PC-9 (cell line): ENCODE data around the gene GMFB. TPM values are rescaled to one million over a fixed set of nuclear protein-coding genes. Genes with fewer than 3 reads are reported as not detected.

ENCODE experiments used
- BruUV-seq: library from RNA; stranded (reverse); fragments of 400-500 nt; replicated peaks from 2 replicates; lab custom pipeline; 2021; lab: Mats Ljungman, UMichigan
- CTCF ChIA-PET: fragments of 300-600 bp; sonication (Branson Sonifier 250); formaldehyde crosslinking; loops from one replicate; lab custom pipeline; 2022; ENCODE audit warnings: antibody characterized with exemption; lab: Charles Lee
- POLR2A ChIA-PET: fragments of 300-600 bp; sonication (Branson Sonifier 250); formaldehyde crosslinking; loops from one replicate; lab custom pipeline; 2022; ENCODE audit warnings: antibody characterized with exemption; ENCODE audit not compliant: unreplicated experiment; lab: Charles Lee
- DNase-seq, 2 experiments: peaks; one replicate each; pipeline versions ENCODE4 v3.0.0 to v3.0.0-alpha.2; 2015 to 2022; ENCODE audit warnings: mixed read lengths in 1 of 2
- H2AFZ ChIP-seq: fragments of 200-600 bp; sonication (generic); 2 replicates; pipeline ENCODE4 v1.8.1; 2017; ENCODE audit warnings: antibody characterized with exemption
- H3F3A ChIP-seq: fragments of 200-600 bp; sonication (generic); 2 replicates; pipeline ENCODE4 v1.8.1; 2017; ENCODE audit warnings: antibody characterized with exemption, mild to moderate bottlenecking, low read depth; ENCODE audit not compliant: insufficient read depth
- H3K27ac ChIP-seq: fragments of 200-600 bp; sonication (generic); 2 replicates; pipeline ENCODE4 v1.6.1; 2016; ENCODE audit warnings: mixed run types
- H3K27me3 ChIP-seq: fragments of 200-600 bp; sonication (generic); 2 replicates; pipeline ENCODE4 v1.6.1; 2016; ENCODE audit warnings: low read depth, mixed run types; ENCODE audit not compliant: insufficient read depth
- H3K36me3 ChIP-seq: fragments of 200-600 bp; sonication (generic); 2 replicates; pipeline ENCODE4 v1.6.1; 2016; ENCODE audit warnings: low read depth, mixed run types
- H3K4me1 ChIP-seq: fragments of 200-600 bp; sonication (generic); replicated peaks from 2 replicates; pipeline ENCODE4 v1.6.1; 2016; ENCODE audit warnings: mixed run types; ENCODE audit not compliant: insufficient read depth
- H3K4me2 ChIP-seq: fragments of 200-600 bp; sonication (generic); 2 replicates; pipeline ENCODE4 v1.6.1; 2017; ENCODE audit warnings: mixed run types
- H3K4me3 ChIP-seq: fragments of 200-600 bp; sonication (generic); 2 replicates; pipeline ENCODE4 v1.6.1; 2016; ENCODE audit warnings: mixed run types
- H3K79me2 ChIP-seq: fragments of 200-600 bp; sonication (generic); 2 replicates; pipeline ENCODE4 v1.6.1; 2017; ENCODE audit warnings: low read depth, mixed run types
- H3K9me2 ChIP-seq: fragments of 200-600 bp; sonication (generic); 2 replicates; pipeline ENCODE4 v1.8.1; 2017; ENCODE audit warnings: mild to moderate bottlenecking; ENCODE audit not compliant: insufficient read depth
- H3K9me3 ChIP-seq: fragments of 200-600 bp; sonication (generic); 2 replicates; pipeline ENCODE4 v1.8.1; 2016; ENCODE audit warnings: low read depth; ENCODE audit not compliant: insufficient read depth
- H4K20me1 ChIP-seq: fragments of 200-600 bp; sonication (generic); 2 replicates; pipeline ENCODE4 v1.8.1; 2017; ENCODE audit not compliant: insufficient read depth
- EZH2 ChIP-seq: fragments of 200-600 bp; sonication (generic); IDR thresholded peaks from 2 replicates; pipeline ENCODE4 v1.8.0; 2017; ENCODE audit warnings: antibody characterized with exemption, low read depth
- intact Hi-C: fragments of 100-400 bp; cut with micrococcal nuclease; formaldehyde crosslinking; loops from one replicate; pipeline ENCODE4 v1.10.0; 2022; ENCODE audit not compliant: unreplicated experiment
- total RNA-seq: library from RNA; stranded (reverse); gene quantifications from 2 replicates; pipeline ENCODE4 v1.2.3, GENCODE V29; 2021
- TF ChIP-seq, protein P1 (sequence below): fragments of 200-600 bp; sonication (generic); conservative IDR thresholded peaks from 2 replicates; pipeline ENCODE4 v1.6.1; 2017; ENCODE audit warnings: mixed run types, antibody characterized with exemption, mild to moderate bottlenecking, moderate library complexity

The GMFB gene
- total RNA-seq, 1 experiment from 2014 or later, result 35.5 TPM

DNA sequence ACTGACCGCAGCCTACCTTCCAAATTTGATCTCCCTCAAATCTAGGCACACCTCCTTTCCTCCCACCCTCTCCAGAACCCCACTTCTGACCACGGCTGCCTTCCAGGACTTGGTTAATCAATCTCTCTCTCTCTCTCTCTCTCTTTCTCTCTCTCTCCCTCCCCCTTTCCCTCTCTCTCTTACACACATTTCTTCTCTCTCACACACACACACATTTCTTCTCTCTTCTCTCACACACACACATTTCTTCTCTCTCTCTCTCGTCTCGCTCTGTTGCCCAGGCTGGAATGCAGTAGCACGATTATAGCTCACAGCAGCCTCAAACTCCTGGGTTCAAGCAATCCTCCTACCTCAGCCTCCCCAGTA lies 521 bp upstream of the GMFB start:
- H3K27ac ChIP-seq, result peak overlapping the region; percentile 95
- no peak for DNase-seq
- no peak for TF ChIP-seq EZH2
- TF ChIP-seq, protein P1, sequence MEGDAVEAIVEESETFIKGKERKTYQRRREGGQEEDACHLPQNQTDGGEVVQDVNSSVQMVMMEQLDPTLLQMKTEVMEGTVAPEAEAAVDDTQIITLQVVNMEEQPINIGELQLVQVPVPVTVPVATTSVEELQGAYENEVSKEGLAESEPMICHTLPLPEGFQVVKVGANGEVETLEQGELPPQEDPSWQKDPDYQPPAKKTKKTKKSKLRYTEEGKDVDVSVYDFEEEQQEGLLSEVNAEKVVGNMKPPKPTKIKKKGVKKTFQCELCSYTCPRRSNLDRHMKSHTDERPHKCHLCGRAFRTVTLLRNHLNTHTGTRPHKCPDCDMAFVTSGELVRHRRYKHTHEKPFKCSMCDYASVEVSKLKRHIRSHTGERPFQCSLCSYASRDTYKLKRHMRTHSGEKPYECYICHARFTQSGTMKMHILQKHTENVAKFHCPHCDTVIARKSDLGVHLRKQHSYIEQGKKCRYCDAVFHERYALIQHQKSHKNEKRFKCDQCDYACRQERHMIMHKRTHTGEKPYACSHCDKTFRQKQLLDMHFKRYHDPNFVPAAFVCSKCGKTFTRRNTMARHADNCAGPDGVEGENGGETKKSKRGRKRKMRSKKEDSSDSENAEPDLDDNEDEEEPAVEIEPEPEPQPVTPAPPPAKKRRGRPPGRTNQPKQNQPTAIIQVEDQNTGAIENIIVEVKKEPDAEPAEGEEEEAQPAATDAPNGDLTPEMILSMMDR, result 0 out of 2 replicates have a peak, but pooled peaks have one; percentile 38
- H3K4me1 ChIP-seq, result peaks cover 28% of the 10 kb centered on the region
- CTCF ChIA-PET, result interaction anchor here (0.5 kb wide), 1 partner anchor 92 kb away, joined by 3 read pairs; no protein-coding TSS in a partner anchor
- H3F3A ChIP-seq, result peaks cover 32% of the 10 kb centered on the region
- H3K36me3 ChIP-seq, result no peaks in the 10 kb centered on the region
- peak overlapping the region; percentile 95 for H3K4me2 ChIP-seq
- no peaks in the 10 kb centered on the region for H3K9me3 ChIP-seq
- intact Hi-C loops, result loop anchor here (2.0 to 10.0 kb wide), 3 partner anchors 20 to 166 kb away; partner anchors contain the start of genes CGRRF1 and CNIH1
- POLR2A ChIA-PET, result interaction anchor here (0.6 to 0.7 kb wide), 2 partner anchors 92 to 330 kb away, joined by 5 to 26 read pairs; partner anchors contain the start of gene CDKN3
- H3K79me2 ChIP-seq, result peaks cover 41% of the 10 kb centered on the region
- no TSS peak for BruUV-seq
- peak overlapping the region; percentile 80 for H3K4me3 ChIP-seq
- no peaks in the 10 kb centered on the region for H4K20me1 ChIP-seq
- H2AFZ ChIP-seq, result peak overlapping the region; percentile 91
- H3K27me3 ChIP-seq, result no peaks in the 10 kb centered on the region
- no peaks in the 10 kb centered on the region for H3K9me2 ChIP-seq

- POLR2A ChIA-PET, result interaction anchor here (0.7 to 1.0 kb wide), 3 partner anchors 21 to 970 kb away, joined by 3 to 6 read pairs (median 3); partner anchors contain the start of gene CGRRF1
- no peaks in the 10 kb centered on the region for H3K9me3 ChIP-seq
- BruUV-seq, result TSS peak; percentile 99
- no peaks in the 10 kb centered on the region for H4K20me1 ChIP-seq
- H3K4me2 ChIP-seq, result peak overlapping the region; percentile 92
- TF ChIP-seq, protein P1, result peak; percentile 30; the same call in 1 of the 2 replicates
- TF ChIP-seq EZH2, result no peak
- H3K4me3 ChIP-seq, result peak overlapping the region; percentile 80
- H2AFZ ChIP-seq, result peak overlapping the region; percentile 91
- intact Hi-C loops, result loop anchor here (2.0 to 10.0 kb wide), 3 partner anchors 21 to 167 kb away; partner anchors contain the start of genes CGRRF1 and CNIH1
- CTCF ChIA-PET, result interaction anchor here (1.7 kb wide), 1 partner anchor 21 kb away, joined by 6 read pairs; the partner anchor contains the start of gene CGRRF1
- H3K4me1 ChIP-seq, result peaks cover 35% of the 10 kb centered on the region
- H3F3A ChIP-seq, result peaks cover 37% of the 10 kb centered on the region
- DNase-seq, result peak in 1 of 2 experiments; percentile 39
- H3K9me2 ChIP-seq, result no peaks in the 10 kb centered on the region
- H3K27me3 ChIP-seq, result no peaks in the 10 kb centered on the region
- peaks cover 2% of the 10 kb centered on the region for H3K36me3 ChIP-seq
- H3K79me2 ChIP-seq, result peaks cover 50% of the 10 kb centered on the region
- peak overlapping the region; percentile 95 for H3K27ac ChIP-seq
These were observed 498 bp downstream of the GMFB start for GRCh38 chr14:54488318-54488645.

DNA sequence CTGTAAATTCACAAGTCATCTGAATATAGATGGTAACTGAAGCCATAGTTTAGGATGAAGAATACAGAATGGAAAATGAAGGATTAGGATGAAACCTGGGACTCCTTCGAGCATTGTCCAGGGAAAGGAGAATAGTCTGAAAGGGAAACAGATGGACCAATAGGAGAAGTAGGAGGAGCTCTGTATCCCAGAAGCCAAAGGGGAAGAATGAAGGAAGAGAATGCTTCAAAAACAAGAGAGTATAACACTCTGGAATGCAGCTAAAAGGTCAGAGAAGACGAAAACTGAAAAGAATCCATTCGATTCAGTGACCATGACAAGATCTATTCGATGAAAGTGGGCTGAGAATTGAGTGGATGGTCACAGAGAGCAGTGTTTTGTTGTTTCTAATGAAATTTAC lies 1.0 kb downstream of the GMFB start:
- ChIA-PET POLR2A (interaction anchor here (0.5 to 1.0 kb wide), 4 partner anchors 16 to 971 kb away, joined by 3 to 6 read pairs (median 3); partner anchors contain the start of gene CGRRF1), CTCF (interaction anchor here (0.6 to 1.7 kb wide), 3 partner anchors 22 to 875 kb away, joined by 3 to 6 read pairs (median 3); partner anchors contain the start of gene CGRRF1)
- H3K4me2 ChIP-seq, result peak overlapping the region; percentile 92
- peaks cover 8% of the 10 kb centered on the region for H3K36me3 ChIP-seq
- H3K79me2 ChIP-seq, result peaks cover 53% of the 10 kb centered on the region
- H3K4me1 ChIP-seq, result peaks cover 40% of the 10 kb centered on the region
- TF ChIP-seq, protein P1, result no peak
- no peak for TF ChIP-seq EZH2
- peak in 1 of 2 experiments; percentile 50 for DNase-seq
- peaks cover 42% of the 10 kb centered on the region for H3F3A ChIP-seq
- H3K4me3 ChIP-seq, result peak overlapping the region; percentile 80
- H3K27me3 ChIP-seq, result no peaks in the 10 kb centered on the region
- no peaks in the 10 kb centered on the region for H4K20me1 ChIP-seq
- BruUV-seq, result no TSS peak
- peak overlapping the region; percentile 91 for H2AFZ ChIP-seq
- H3K9me2 ChIP-seq, result no peaks in the 10 kb centered on the region
- H3K9me3 ChIP-seq, result no peaks in the 10 kb centered on the region
- intact Hi-C loops, result loop anchor here (2.0 to 10.0 kb wide), 3 partner anchors 21 to 167 kb away; partner anchors contain the start of genes CGRRF1 and CNIH1
- peak overlapping the region; percentile 95 for H3K27ac ChIP-seq
